ENCODE measurements around the gene GREB1L.

GRCh38 chr18:21472741-21473140, 230.7 kb downstream of the GREB1L start:
- no peak for TF ChIP-seq CTCF (IDR thresholded peaks at IDR 0.05; ENCODE audit: low read depth, low read length)
- TF ChIP-seq EZH2phosphoT487 (IDR thresholded peaks at IDR 0.05; ENCODE audit: low read depth) = no peak

Data from OCI-LY3 (cell line).